KOPT-K1 (cell line): ENCODE measurements around the gene SEPTIN12.
A peak's percentile ranks its signal among the peaks of the same experiment; 100 is the strongest.

Source experiments
- H3K27ac ChIP-seq: fragments of 200-600 bp; sonication (generic); 2 replicates; pipeline ENCODE4 v1.5.1; 2016; ENCODE audit warnings: antibody characterized with exemption, mild to moderate bottlenecking, low read depth, low read length; ENCODE audit not compliant: poor library complexity, severe bottlenecking
- H3K36me3 ChIP-seq: fragments of 200-600 bp; sonication (generic); 2 replicates; pipeline ENCODE4 v1.5.1; 2017; ENCODE audit warnings: antibody characterized with exemption, mild to moderate bottlenecking, low read length, moderate library complexity; ENCODE audit not compliant: insufficient read depth
- H3K9me3 ChIP-seq: fragments of 200-600 bp; sonication (generic); 2 replicates; pipeline ENCODE4 v1.5.1; 2017; ENCODE audit warnings: antibody characterized with exemption, low read length, mild to moderate bottlenecking; ENCODE audit not compliant: insufficient read depth, poor library complexity, severe bottlenecking

SEPTIN12 gene

GRCh38 chr16:4760221-4760910, 27.8 kb downstream of the SEPTIN12 start:
- H3K36me3 ChIP-seq: peaks cover 73% of the 10 kb centered on the region
- H3K9me3 ChIP-seq: no peaks in the 10 kb centered on the region
- H3K27ac ChIP-seq: no peak overlapping the region

DNA sequence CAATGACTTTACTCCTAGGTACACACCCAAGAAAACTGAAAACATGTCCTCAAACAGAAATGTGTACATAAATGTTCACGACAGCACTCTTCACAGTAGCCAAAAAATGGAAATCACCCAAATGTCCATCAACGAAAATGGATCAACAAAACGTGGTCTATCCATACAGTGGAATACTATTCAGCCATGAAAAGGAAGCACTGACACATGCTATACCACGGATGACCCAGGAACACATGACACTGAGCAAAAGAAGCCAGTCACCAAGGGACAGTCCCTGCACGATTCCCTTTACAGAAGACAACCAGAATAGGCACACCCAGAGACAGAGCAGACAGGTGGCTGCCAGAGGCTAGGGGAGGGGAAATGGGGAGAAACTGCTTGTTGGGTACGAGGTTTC, 32.5 kb downstream of the SEPTIN12 start:
- Histone ChIP-seq H3K27ac (no peak overlapping the region), H3K9me3 (no peaks in the 10 kb centered on the region), H3K36me3 (peaks cover 81% of the 10 kb centered on the region)

- H3K27ac ChIP-seq: no peak overlapping the region
- H3K36me3 ChIP-seq: peaks cover 75% of the 10 kb centered on the region
- H3K9me3 ChIP-seq: no peaks in the 10 kb centered on the region
Measured at GRCh38 chr16:4754865-4755264, 33.3 kb downstream of the SEPTIN12 start.

DNA sequence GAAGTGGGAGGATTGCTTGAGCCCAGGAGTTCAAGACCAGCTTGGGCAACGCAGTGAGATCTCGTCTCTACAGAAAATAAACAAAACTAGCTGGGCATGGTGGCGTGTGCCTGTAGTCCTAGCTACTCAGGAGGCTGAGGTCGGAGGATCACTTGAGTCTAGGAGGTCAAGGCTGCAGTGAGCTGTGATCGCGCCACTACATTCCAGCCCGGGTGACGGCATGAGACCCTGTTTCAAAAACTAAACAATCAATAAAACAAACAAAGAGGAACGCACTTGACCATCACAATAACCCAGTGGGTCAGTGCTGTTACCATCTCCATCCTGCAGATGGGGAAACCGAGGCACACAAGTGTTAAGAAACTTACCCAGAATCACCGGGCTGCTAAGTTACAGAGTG, 34.9 kb downstream of the SEPTIN12 start:
- Histone ChIP-seq H3K9me3 (no peaks in the 10 kb centered on the region), H3K36me3 (peaks cover 59% of the 10 kb centered on the region), H3K27ac (no peak overlapping the region)

GRCh38 chr16:4752351-4753100, 35.6 kb downstream of the SEPTIN12 start:
- Histone ChIP-seq H3K36me3 (peaks cover 55% of the 10 kb centered on the region), H3K27ac (no peak overlapping the region), H3K9me3 (no peaks in the 10 kb centered on the region)

DNA sequence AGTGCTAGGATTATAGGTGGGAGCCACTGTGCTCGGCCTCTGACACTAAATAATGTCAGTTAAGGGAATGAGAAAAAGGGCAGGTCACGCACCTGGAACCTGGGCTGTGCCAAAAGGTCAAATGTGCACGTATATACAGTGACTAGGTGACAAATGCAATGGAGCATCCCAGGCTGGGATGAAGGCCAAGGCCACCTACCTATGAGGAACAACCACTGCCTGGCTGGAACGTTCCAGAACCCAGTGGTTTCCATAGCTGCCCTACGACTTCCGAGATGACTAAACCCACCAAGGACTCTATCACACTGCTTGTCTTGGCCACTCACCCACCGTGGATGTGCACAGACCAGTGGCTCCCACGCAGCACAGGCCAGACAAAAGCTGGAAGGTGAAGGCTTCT, 37.2 kb downstream of the SEPTIN12 start:
- Histone ChIP-seq H3K36me3 (peaks cover 51% of the 10 kb centered on the region), H3K27ac (no peak overlapping the region), H3K9me3 (no peaks in the 10 kb centered on the region)

GRCh38 chr16:4749700-4750257, 38.4 kb downstream of the SEPTIN12 start:
- peaks cover 40% of the 10 kb centered on the region for H3K36me3 ChIP-seq
- no peak overlapping the region for H3K27ac ChIP-seq
- no peaks in the 10 kb centered on the region for H3K9me3 ChIP-seq

DNA sequence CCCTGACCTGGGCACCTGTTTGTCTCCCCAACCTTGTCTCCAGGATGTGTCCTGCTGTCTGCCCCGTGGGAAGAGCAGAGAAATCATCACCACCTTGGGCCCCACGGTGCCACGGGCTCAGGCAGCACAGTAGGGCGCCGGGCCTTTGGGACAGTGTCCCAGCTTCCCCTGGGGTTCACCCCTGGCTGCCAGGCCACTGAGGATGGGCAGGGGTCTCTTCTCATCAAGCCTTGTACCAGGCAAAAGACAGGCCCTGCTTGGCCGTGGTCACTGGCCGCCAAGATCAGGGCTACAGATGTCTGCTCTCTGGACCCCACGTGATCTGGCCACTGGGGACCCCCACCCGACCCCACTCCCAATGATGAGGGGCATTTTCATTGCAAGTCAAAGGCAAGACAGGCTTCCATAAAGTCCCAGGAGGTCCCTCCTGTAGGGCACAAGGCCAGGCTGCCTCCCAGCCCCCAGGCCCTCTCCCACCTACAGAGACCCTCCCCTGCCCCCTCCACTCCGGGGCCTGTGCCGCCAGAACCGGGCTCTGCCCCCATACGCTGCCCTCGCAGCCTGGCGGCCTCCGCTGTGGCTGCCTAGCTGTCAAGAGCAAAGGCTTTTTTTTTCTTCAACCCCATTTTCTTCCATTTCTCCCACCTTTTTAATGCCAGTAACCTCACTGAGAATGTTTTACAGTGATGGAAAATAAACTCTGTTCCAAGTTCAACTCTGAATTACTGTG, 39.3 kb downstream of the SEPTIN12 start:
- H3K9me3 ChIP-seq: no peaks in the 10 kb centered on the region
- peak overlapping the region; percentile 44 for H3K27ac ChIP-seq
- H3K36me3 ChIP-seq: peaks cover 34% of the 10 kb centered on the region

GRCh38 chr16:4747906-4748681, 40.1 kb downstream of the SEPTIN12 start:
- Histone ChIP-seq H3K36me3 (peaks cover 27% of the 10 kb centered on the region), H3K9me3 (no peaks in the 10 kb centered on the region), H3K27ac (peak overlapping the region; percentile 44)

- H3K27ac ChIP-seq: peak overlapping the region; percentile 44
- H3K36me3 ChIP-seq: peaks cover 17% of the 10 kb centered on the region
- no peaks in the 10 kb centered on the region for H3K9me3 ChIP-seq
Measured at GRCh38 chr16:4746991-4747574, 41.1 kb downstream of the SEPTIN12 start.

DNA sequence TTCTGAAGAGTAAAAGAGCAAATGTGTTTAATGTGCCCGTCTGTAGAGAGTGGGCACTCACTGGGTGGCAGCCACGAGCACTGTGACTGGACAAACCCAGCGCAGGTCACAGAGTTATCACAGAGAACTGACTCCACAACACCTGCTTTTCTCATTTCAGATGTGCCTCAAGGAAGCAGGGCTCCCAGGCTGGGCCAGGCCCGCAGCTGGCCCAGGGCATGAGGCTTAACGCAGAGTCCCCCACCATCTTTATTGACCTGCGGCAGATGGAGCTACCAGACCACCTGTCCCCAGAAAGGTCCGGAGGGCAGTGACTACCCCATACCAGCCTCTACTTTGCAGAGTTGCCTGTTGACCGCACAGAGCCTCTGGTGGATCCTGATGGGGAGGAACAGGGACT, 41.9 kb downstream of the SEPTIN12 start:
- H3K9me3 ChIP-seq: no peaks in the 10 kb centered on the region
- H3K36me3 ChIP-seq: peaks cover 8% of the 10 kb centered on the region; the same call in 1 of the 2 replicates
- H3K27ac ChIP-seq: peak overlapping the region; percentile 44

DNA sequence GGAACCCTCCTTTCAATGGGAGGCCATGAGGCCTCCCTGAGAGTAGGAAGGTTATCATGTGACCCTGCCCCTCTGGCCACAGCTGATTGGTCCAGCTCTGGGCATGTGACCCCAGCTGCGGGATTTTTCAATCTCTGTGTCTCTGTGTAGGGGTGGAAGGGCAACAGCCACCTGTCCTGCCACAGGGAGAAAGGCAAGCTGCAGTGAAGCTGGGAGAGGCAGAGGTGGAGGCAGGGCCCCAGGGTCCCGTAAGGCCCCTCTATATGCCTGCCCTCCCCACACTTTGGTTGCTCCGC, 42.9 kb downstream of the SEPTIN12 start:
- Histone ChIP-seq H3K36me3 (no peaks in the 10 kb centered on the region; the same call in 1 of the 2 replicates), H3K27ac (no peak overlapping the region), H3K9me3 (no peaks in the 10 kb centered on the region)

GRCh38 chr16:4744555-4745273, 43.4 kb downstream of the SEPTIN12 start:
- no peak overlapping the region for H3K27ac ChIP-seq
- no peaks in the 10 kb centered on the region; the same call in 1 of the 2 replicates for H3K36me3 ChIP-seq
- no peaks in the 10 kb centered on the region for H3K9me3 ChIP-seq
